HG03354 (cell line): ENCODE measurements around the gene FXYD6.
"Not testable (repeated sequence)": the region's sequence is repeated elsewhere in the genome, so short reads cannot be mapped to it uniquely, and the experiment has no call there.

ENCODE experiments used
- ATAC-seq: cut with Tn5 transposase; IDR thresholded peaks from one replicate; pipeline ENCODE4 v1.9.1; 2021; ENCODE audit warnings: mild to moderate bottlenecking; ENCODE audit not compliant: unreplicated experiment, poor library complexity, severe bottlenecking

Gene FXYD6

DNA sequence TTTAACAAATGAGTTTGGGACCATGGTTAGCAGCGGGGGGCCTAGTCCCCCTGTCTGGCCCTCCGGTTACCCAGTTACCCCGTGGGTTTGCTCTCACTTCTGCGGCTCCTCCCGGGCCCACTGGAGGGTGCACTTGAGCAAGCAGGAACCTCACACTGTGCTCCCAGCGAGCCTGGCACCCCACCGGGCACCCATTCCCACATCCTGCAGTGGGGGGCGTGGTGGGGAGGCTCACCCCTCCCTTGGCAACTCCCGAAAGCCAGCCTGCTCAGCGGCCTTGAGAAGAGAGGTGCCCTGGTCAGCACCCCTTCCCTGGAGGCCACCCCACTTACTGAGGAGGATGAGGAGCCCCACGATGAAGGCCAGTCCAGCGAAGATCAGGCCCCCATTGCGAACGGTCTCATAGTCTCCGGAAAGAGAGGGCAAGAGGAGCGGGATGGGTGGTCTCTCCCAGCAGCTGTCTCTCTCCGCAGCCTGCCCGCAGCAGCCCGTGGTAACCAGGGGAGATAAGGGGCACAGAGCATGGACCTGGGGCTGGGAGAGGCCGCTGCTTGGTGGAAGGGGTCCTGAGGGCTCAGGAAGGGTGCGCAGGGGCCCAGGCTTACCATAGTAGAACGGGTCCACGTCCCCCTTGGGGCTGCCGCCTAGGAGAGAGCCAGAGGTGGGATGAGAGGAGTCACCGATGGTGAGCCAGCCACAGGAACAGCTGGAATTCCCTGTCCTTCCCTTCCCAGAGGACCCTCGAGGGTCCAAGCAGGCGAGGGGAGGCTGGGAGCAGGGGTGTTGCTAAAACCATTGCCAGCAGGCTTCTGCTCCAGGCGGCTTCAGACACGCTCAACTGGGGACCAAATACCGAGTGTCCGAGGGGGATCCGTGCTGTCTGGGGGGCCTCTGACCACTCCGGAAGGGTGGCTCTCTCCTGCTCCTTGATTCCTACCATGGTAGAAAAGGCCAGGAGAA is 54.1 kb downstream of the FXYD6 start:
- ATAC-seq = no peak

DNA sequence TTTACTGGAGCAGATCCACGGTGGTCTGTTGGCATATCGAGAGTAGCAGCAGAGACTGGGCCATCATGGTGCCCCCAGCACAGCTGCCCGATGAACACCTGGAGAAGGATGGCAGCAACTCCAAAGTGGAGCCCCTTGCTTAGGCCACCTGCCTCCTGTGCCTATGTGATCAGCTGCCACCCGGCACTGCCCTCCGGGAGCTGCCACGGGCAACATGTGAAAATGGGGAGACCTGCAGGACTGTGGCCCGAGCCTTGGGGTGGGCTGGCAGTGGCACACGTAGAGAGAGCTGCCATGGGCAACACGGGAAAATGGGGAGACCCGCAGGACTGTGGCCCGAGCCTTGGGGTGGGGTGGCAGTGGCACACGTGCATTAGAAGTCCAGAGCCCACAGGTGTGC is 55.0 kb downstream of the FXYD6 start:
- ATAC-seq = no peak

DNA sequence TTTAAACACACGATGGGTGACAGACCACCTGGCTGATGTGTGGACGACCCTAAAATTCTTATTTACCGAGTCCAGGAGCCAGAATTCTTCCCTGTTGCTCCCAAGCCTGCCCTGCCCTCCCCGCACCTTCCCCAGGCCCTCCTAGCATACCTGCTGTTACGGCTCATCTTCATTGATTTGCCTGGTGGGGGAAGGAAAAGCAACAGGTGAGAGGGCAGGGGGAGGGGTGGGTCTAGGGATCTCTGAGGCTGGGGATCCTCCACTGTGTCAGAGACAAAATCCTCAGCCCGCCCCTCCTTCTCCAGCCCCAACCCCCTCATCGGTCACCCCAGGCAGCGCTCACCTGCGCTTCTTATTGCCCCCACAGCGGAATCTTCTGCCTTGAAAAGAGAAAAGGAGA is 55.9 kb downstream of the FXYD6 start:
- no peak for ATAC-seq

DNA sequence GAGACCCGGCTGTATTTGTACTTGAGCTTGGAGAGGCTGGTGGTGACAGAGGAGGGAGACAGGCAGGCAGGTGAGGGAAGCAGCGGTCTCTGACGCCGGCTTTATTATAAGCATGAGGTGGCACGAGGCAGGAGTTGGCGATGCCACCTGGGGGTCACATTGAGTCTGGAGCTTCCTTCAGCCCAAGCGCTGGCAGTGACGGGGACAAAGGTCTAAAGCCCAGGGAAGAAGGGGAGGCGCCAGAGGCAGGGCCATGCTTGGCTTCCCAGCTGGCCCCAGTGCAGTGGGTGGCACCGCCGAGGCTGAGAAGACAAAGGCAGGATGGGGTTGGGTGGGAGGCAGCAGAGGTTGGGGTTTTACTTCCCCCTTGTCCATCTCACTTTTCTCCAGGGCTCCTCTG is 56.4 kb downstream of the FXYD6 start:
- ATAC-seq = no peak

DNA sequence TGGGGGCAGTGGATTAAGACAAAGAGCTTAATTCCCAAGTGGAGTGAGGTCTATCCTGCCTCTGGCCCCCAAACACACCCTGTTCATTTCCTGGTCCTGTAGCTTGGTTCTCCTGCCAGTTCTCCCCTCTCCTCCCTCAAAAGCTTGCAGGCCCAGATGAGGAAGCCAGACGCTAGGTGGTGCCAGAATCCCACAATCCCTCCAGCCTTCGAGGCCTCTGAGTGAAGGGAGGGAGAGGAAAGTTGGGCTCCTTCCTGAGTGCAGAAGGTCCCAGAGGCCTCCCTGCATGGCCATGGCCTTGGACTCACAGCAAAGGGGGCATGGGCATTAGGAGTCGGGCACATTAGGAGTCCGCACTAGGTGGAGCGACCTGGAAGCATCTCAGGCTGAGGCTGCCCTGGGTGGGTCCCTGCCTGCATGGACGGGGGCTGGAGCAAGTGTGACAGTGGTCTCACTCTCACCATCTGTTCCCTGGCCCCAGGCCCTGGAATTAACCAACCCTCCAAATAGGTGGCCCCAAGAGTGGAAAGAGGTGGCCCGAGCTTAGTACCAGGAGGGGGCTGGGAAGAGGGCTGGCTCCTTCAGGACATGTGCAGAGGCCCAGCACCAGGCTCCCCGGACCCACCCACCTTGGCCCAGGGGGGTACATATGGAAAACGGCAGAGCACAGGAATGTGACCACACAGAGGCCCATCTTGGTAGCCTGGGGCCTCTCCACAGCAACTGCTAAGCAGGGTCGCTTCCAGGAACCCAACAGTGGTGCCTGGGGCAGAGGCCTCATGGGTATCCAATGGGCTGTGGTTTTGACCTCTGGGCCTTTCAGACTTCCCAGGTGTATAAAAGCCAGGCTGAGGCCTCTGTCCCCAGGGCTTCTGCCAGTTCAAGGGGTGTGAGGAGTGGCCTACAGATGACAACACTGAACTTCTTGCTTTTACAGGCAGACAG is 57.1 kb downstream of the FXYD6 start:
- ATAC-seq = no peak

DNA sequence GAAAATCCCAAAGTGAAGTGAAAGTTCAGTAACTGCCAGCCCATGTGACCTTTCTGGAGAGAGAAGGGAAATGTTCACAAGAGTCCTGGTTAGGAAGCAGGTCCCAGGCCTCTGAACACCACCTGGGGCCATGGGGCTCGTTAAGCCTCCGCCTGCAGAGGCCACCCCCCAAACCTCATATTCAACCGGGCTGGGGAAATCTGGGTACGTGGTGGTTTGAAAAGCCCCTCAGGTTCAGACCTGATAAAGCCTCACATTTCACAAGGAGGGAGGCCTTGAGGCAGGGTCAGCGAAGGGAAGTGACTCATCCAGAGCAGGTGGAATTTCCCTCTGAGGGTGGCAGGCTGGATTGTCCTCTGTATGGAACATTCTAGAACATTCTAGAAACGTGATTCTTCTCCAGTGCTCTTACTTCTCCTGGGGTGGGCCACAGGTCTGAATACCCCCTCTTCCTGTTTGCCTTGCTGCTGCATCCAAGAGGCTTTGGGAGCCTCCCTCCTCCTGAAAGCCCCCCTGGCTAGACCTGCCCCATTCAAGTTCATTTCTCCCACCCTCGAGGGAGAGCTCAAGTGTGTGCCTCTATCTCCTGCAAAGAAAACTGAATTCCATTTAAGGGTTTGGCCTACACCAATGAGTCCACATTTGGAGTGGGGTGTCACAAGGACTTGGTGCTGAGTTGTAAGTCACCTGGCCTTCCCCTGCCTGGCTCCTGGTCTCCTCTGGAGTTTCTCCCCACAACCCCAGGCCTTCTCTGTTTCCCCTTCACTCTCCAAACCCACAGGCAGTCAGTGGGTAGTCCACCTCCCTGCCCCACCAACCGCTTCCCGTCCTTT is 58.2 kb downstream of the FXYD6 start:
- ATAC-seq = peak; percentile 19

DNA sequence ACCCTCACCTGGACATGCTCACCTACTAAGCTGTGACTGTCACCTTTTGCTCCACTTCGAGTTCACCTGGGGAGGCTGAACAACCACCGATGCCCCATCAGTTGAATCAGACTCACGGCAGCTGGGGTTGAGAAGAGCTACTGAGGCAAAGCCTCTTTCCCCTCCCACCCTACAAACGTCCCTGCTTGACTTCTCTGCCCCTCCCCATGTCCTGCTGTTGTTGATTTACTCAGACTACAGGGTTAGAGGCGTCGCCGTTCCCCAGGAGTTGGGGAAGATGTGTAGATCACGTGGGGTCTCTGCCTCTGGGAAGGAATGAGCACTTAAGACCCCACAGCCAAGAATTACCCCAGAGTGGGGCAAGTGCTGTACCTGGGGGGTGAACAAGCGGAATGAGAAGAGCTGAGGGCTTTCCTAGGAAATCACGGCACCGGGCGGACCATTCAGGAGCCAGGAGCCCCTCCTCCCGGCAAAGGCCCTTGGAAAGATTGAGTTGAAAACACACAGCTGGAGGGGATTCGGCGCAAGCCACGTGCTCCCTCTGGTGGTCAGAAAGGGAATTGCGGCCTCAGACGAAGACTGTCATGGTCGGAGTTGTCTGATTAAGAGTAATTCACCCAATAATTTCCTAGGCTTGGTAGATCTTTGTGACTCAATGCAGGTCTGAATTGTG is 59.0 kb downstream of the FXYD6 start:
- ATAC-seq = peak; percentile 19

DNA sequence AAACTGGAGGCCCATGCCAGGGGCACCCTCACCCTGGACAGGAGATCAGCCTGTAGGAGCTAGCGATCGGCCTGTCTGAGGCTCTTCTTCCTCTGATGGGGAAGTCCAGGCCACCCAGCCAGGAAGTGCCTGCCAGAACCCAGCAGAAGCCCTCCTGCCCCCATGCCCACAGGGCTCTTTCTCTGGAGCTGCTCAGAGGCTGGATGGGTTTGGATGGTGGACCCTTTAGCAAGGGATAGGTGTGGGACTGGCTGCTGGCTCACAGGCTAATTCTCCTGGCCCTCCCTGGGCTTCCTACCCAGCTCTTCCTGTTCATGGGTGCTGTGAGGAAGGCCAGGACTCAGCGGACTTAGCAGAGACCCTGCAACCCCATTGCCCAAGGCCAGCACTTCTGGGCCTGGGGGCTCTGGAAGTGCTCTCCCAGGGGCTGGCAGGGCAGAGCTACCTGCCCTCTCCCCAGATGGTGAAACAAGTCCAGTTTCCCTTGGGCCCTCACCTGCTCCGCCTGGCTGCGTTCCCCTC is 59.6 kb downstream of the FXYD6 start:
- ATAC-seq = no peak

DNA sequence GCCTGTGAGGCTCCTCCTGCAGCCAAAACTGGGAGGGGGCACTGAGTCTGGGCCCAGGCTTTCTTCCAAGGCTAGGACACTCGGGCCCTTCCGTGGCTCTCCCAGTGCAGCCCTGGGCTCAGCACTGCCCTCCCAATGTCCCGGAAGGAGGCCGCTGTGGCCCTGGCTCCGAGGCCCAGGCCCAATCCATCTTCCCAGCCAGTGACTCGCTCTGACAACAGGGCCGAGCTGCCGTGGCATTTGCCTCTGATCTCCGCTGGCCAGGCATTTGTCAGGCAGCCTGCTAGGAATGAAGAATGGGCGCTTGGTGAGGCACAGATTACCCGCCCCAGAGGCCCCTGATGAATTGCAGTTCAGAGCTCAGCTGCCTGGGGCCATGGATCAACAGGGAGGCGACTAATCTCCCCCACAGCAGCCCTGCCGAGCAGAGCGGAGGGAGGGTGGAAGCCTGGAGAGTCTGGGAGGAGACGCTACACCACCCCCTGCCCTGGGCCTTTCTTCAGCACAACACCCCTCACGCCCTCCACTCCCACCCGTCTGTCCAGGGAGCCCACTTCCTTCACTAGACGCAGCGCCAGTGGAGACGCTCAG is 60.2 kb downstream of the FXYD6 start:
- no peak for ATAC-seq

DNA sequence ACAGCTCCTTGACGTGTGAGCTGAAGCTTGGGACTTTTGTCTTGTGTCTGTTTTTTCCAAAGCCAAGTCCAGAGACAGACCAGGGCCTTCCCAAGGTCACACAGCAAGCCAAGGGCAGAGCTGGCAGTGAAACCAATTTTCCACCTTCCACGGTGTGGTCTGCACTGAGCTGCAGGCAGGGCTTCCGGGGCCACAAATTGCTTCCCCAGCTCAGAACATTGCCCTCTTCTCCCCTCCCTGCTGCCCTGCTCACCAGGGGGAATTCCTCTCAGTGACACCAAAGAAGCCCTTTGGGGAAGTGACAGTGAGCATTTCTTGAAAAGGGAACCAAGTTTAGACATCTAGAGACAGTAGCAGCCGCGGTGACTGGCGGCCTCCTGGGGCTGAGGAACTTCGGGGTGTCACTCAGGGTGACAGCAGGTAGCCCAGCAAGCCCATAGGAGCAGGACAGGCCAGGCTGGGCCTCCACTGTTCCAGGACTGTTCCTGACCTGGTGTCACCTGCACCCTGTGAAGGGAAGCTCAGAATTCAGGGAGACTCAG is 61.1 kb downstream of the FXYD6 start:
- ATAC-seq = peak; percentile 61

DNA sequence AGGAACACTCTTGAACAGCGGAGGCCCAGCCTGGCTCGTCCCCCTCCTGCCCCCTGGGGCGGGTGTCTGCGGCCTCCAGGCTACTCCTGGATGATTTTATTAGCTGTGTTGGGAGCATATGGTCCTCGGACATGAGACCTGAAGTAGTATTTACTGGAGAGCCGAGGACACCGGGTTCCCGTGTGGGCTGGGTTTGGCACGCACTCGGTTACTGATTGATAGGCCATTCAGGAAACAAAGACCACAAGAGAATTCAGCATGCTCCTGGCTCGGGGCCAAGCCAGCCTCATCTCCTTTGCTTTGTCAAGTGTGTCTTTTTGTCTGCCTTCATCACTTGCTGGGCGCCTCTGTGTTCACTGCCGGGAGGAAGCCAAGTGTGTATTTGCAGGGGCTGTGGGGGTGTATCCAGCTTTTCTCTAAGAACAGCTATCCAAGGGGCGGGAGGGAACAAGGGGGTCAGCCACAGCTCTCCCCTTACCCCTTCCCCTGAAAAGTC is 61.6 kb downstream of the FXYD6 start:
- peak; percentile 42 for ATAC-seq

DNA sequence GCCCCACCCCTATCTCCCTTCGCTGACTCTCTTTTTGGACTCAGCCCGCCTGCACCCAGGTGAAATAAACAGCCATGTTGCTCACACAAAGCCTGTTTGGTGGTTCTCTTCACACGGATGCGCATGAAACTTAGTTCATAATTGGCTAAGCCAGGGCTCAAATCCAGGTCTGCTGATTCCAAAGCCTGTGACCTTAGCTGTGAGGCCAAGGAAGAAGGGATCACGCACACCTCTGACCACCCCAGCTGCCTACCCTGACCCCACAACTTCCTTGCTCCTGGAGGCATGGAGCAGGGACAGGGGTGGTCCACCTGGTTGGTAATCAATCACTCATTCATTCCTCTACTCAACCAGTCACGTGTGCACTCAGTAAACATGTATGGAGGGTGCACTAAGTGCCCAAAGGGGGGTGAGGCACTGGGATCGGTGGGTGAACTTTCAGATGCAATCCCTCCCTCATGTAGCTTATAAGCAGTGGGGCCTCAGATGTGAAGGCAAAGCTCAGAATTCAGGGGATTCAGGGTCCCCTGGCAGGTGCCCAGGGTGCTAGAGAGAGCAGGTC is 62.2 kb downstream of the FXYD6 start:
- ATAC-seq = peak; percentile 11

DNA sequence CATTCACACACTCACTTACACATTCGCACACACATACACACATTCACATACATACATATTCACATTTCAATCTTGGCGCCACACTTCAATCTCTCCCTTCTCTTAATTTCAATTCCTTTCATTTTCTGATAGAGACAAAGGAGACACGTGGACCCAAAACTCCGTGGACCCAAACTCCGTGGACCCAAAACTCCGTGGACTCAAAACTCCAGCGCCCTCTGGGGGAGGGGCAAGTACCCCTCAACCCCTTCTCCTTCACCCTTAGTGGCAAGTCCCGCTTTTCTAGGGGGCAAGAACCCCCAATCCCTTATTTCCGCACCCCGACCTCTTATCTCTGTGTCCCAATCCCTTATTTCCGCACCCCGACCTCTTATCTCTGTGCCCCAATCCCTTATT is 66.4 kb downstream of the FXYD6 start:
- not testable (repeated sequence) for ATAC-seq

DNA sequence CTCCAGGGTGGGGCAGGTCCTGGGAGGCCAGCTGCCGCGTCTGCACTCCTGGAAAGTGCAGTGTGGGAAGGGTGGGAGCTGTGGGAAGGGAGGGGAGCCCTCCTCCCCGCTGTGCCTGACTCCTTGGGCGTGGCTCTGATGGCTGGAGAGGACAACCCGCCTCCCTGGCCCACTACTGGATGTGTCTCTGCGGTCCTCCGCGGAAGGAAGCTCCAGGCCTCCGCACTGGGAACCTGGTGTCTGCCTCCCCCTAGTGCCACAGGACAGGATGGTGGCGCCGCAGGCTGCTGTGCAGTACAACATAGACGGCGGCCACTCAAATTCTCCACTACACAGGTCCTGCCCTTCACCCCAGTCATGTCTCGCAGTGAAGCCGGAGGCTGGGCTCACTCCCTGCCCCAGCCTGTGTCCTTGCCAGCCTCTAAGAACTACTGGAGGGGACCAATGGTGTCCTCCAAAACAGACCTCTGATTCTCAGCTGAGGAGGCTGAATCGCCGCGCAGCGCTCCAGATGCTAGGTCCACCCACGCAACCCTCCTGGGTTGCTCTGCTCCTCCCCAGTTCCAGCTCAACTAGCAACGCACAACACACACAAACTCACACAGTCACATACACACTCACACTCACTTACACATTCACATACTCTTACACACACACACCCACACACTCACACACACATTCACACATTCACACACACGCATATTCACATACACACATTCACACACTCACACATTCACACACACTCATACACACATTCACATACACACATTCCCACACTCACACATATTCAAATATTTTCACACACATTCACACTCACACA is 67.0 kb downstream of the FXYD6 start:
- ATAC-seq = no peak

DNA sequence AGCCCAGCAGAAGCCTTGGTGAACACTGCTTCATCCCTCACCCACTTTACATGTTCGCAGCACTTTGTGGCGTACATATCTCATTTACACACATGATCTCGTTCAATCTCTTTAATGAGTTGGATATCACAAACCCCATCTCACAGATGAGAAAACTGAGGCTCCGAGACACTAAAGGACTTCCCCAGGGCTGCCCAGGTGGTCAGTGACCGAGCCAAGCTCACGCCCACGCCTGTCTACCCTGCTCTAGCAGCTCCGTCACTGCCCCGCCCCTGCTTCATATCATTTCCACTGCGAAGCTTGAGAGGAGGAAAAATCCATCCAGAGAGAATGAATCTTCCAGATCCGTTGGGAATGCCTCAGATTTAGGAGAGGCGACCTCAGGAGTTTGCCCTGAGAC is 67.7 kb downstream of the FXYD6 start:
- ATAC-seq = no peak

DNA sequence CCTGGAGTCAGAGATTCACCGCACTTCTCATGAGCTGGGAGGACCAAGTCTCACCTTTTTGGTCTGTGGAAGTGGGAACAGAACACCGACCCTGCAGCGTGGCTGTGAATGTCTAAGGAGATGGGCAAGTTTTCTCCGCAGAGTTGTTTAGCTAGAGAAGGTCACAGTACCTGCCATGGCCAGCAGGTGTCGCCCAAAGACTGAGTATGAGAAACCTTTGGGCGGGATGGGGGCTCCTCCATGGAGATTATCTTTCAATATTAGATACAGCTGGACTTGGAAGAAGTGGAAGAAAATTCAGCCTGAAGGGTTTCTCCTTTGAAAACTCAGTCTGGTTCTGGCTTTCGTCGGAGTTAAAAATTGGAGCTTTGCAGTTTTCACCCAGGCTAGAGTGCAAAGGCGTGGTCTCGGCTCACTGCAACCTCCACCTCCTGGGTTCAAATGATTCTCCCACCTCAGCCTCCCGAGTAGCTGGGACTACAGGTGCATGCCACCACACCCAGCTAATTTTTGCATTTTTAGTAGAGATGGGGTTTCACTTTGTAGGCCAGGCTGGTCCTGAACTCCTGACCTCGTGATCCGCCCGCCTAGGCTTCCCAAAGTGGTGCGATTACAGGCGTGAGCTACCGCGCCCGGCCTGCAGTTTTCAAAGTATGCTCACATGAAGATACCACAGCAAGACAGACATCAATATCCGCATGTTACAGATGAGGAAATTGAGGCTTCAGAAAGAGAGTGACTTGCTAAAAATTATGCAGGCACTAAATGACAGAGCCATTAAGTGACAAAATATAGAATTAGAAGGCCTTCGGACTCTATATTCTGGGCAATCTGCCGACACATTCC is 68.8 kb downstream of the FXYD6 start:
- ATAC-seq = peak; percentile 56
